Activated CD4-positive, alpha-beta memory T cell treated with anti-CD3 and anti-CD28 coated beads for 36 hours (primary cell): Measurements from ENCODE around the gene LRRC23. TPM values are rescaled to one million over a fixed set of nuclear protein-coding genes. Genes with fewer than 3 reads are reported as not detected.

Source experiments
- CTCF ChIA-PET: fragments of 350-600 bp; sonication (Branson Sonifier 250); formaldehyde crosslinking; loops from one replicate; lab custom pipeline; 2021; ENCODE audit warnings: antibody characterized with exemption, inconsistent platforms; lab: Charles Lee
- POLR2A ChIA-PET: fragments of 350-600 bp; sonication (Branson Sonifier 250); formaldehyde crosslinking; loops from one replicate; lab custom pipeline; 2021; ENCODE audit warnings: antibody characterized with exemption; lab: Charles Lee
- DNase-seq: peaks from one replicate; pipeline ENCODE4 v3.0.0-alpha.2; 2020
- H3K27ac Mint-ChIP-seq: one replicate; pipeline ENCODE4 v1.8.0; 2021; ENCODE audit warnings: mixed read lengths
- H3K27me3 Mint-ChIP-seq: one replicate; pipeline ENCODE4 v1.8.0; 2021; ENCODE audit warnings: mixed read lengths
- H3K36me3 Mint-ChIP-seq: one replicate; pipeline ENCODE4 v1.8.0; 2021; ENCODE audit warnings: mixed read lengths
- H3K4me1 Mint-ChIP-seq: one replicate; pipeline ENCODE4 v1.8.0; 2021; ENCODE audit warnings: low read depth, mixed read lengths
- H3K4me3 Mint-ChIP-seq: one replicate; pipeline ENCODE4 v1.8.0; 2021; ENCODE audit warnings: mild to moderate bottlenecking, mixed read lengths
- H3K9me3 Mint-ChIP-seq: one replicate; pipeline ENCODE4 v1.8.0; 2021; ENCODE audit warnings: mixed read lengths
- intact Hi-C: fragments of 100-400 bp; cut with micrococcal nuclease; formaldehyde crosslinking; loops from one replicate; pipeline ENCODE4 v1.15.1; 2023
- total RNA-seq, 2 experiments: library from RNA; stranded (reverse); gene quantifications; one replicate each; pipeline ENCODE4 v1.2.3, GENCODE V29; 2021

The LRRC23 gene
- total RNA-seq, 2 experiments from 2014 or later: 6.8 to 7.8 TPM

DNA sequence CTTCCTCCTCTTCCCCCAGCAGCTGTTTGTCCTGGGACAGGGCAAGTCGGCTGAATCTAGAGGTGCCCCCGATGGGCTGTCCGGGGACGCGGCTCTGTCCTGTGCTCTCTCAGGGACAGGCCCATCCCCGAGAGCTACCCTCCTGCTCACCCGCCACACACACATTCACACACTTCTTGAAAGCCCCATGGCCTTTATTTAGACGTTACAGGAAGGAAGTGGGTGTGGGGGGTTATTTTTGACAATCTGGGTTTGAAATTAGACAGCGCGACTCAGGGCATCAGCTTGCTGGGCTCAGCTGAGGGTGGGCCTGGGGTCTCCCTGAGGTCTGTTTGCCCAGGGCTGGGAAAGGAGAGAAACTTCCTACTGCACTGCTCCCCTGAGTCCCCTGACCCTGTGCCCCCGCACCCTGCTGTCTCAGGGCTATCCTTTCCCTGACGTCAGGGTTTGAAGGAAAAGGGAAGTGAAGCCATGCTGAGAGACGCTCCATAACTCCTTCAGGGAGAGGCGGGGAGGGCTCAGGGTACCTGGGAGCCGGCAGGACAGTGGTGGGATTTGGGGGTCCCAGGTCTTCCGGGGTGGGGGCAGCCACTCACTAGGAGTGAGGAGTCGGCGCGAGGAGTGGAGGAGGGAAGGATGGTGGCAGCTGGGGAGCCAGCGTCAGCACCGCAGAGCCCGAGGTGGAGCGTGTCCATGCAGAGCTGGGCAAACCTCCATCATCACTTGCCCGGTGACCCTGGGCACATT, 54.6 kb downstream of the LRRC23 start:
- Mint-ChIP-seq H3K9me3 (no peaks in the 10 kb centered on the region), H3K4me3 (peak overlapping the region; percentile 98), H3K27me3 (no peaks in the 10 kb centered on the region), H3K4me1 (peaks cover 88% of the 10 kb centered on the region), H3K36me3 (peaks cover 68% of the 10 kb centered on the region), H3K27ac (peak overlapping the region; percentile 97)
- ChIA-PET POLR2A (interaction anchor here (0.6 to 13.2 kb wide), 10 partner anchors 9 to 170 kb away, joined by 3 to 507 read pairs (median 4); partner anchors contain the start of genes C12orf57, CD4, EMG1 and PHB2), CTCF (interaction anchor here (1.2 to 13.5 kb wide), 7 partner anchors 9 to 149 kb away, joined by 3 to 586 read pairs (median 6); partner anchors contain the start of genes C12orf57, PTPN6 and RNU7-1)
- DNase-seq: peak; percentile 84
- intact Hi-C loops: no loop called here

DNA sequence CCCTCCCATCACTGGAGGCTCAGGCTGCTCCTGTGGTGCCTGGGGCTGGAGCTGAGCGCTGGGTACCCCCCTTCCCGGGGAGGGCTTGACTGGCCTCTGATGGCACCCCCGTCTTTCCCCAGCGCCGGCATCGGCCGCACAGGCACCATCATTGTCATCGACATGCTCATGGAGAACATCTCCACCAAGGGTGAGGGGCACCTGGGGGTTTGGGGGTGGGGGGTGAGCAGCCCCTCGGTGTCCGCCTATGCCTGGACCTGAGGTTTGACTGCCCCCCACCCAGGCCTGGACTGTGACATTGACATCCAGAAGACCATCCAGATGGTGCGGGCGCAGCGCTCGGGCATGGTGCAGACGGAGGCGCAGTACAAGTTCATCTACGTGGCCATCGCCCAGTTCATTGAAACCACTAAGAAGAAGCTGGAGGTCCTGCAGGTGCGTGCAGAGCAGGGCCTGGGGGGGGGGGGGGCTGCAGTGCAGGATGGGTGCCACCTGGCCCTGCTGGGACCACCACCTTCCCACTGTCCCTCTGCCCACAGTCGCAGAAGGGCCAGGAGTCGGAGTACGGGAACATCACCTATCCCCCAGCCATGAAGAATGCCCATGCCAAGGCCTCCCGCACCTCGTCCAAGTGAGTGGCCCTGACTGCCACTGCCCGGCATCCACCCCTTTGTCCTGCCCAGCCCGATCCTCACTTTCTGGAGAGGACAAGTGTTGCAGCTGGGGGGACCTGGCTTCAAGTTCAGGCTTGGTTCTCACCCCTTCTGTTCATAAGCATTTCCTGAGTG, 55.4 kb downstream of the LRRC23 start:
- Mint-ChIP-seq H3K4me1 (peaks cover 87% of the 10 kb centered on the region), H3K36me3 (peaks cover 60% of the 10 kb centered on the region), H3K9me3 (no peaks in the 10 kb centered on the region), H3K27ac (peak overlapping the region; percentile 97), H3K27me3 (no peaks in the 10 kb centered on the region), H3K4me3 (peak overlapping the region; percentile 98)
- no peak for DNase-seq
- ChIA-PET CTCF (interaction anchor here (1.8 to 13.5 kb wide), 7 partner anchors 10 to 148 kb away, joined by 6 to 586 read pairs (median 8); partner anchors contain the start of genes C12orf57, PTPN6 and RNU7-1), POLR2A (interaction anchor here (0.9 to 13.2 kb wide), 8 partner anchors 9 to 148 kb away, joined by 3 to 507 read pairs (median 7); partner anchors contain the start of genes C12orf57, EMG1, PHB2 and PTPN6)
- intact Hi-C loops: loop anchor here (2.0 to 5.0 kb wide), 5 partner anchors 35 to 1123 kb away; partner anchors contain the start of genes C1RL, ENO2, NECAP1 and SPSB2

DNA sequence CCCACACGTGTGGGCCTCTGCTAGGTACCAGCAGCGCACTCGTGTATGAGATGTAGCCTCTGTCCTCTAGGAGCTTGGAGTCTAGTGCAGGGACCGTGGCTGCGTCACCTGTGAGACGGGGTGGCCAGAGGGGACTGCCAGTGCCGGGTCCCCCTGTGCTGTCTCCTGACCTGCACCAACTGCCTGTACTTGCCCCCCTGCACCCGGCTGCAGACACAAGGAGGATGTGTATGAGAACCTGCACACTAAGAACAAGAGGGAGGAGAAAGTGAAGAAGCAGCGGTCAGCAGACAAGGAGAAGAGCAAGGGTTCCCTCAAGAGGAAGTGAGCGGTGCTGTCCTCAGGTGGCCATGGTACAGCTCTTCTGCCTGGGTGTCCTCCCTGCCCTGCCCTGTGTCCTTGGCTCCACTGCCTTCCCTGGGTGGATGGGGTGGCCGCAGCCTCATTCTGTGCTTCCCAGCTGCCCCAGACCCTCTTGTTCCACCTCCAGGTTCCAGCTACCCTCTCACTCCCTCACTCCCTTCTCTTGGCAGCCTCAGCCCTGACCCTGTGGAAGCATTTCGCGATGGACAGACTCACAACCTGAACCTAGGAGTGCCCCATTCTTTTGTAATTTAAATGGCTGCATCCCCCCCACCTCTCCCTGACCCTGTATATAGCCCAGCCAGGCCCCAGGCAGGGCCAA, 56.1 kb downstream of the LRRC23 start:
- H3K27ac Mint-ChIP-seq: peak overlapping the region; percentile 97
- H3K4me1 Mint-ChIP-seq: peaks cover 87% of the 10 kb centered on the region
- peaks cover 61% of the 10 kb centered on the region for H3K36me3 Mint-ChIP-seq
- ChIA-PET POLR2A (interaction anchor here (1.4 to 13.2 kb wide), 9 partner anchors 9 to 147 kb away, joined by 3 to 507 read pairs (median 6); partner anchors contain the start of genes ATN1, C12orf57, EMG1 and PHB2), CTCF (interaction anchor here (1.0 to 13.5 kb wide), 10 partner anchors 9 to 108 kb away, joined by 3 to 586 read pairs (median 7); partner anchors contain the start of genes C12orf57, LPCAT3, PTPN6 and RNU7-1)
- H3K27me3 Mint-ChIP-seq: no peaks in the 10 kb centered on the region
- H3K4me3 Mint-ChIP-seq: peak overlapping the region; percentile 75
- peak; percentile 74 for DNase-seq
- intact Hi-C loops: loop anchor here (1.0 to 5.0 kb wide), 7 partner anchors 7 to 1122 kb away; partner anchors contain the start of genes C12orf57, C1RL, ENO2 and NECAP1
- H3K9me3 Mint-ChIP-seq: no peaks in the 10 kb centered on the region

DNA sequence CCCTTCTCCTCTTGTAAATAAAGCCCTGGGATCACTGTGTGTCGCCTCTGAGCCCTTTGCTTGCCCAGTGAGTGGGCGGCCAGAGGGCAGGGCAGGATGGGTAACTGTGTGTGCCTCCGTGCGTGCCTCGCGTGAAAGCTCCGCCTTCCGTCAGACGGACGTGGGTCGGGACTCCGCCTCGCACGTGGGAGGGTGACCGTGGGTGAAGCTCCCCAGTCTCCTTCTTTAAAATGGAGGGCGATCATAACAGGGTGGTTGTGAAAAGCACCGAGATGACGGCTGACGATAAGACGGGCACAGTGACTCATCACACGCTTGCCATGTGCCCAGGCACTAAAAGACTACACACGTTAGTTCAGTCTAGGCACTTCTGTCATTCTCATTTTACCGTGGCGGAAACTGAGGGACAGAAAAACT, 56.7 kb downstream of the LRRC23 start:
- no peaks in the 10 kb centered on the region for H3K9me3 Mint-ChIP-seq
- ChIA-PET CTCF (interaction anchor here (1.0 to 13.5 kb wide), 11 partner anchors 8 to 108 kb away, joined by 3 to 586 read pairs (median 7); partner anchors contain the start of genes C12orf57, LPCAT3, PTPN6 and RNU7-1), POLR2A (interaction anchor here (1.4 to 13.2 kb wide), 9 partner anchors 8 to 147 kb away, joined by 3 to 507 read pairs (median 6); partner anchors contain the start of genes ATN1, C12orf57, EMG1 and PHB2)
- peak overlapping the region; percentile 97 for H3K27ac Mint-ChIP-seq
- intact Hi-C loops: loop anchor here (1.0 to 5.0 kb wide), 7 partner anchors 8 to 1122 kb away; partner anchors contain the start of genes C12orf57, C1RL, ENO2 and NECAP1
- H3K4me3 Mint-ChIP-seq: peak overlapping the region; percentile 75
- peaks cover 85% of the 10 kb centered on the region for H3K4me1 Mint-ChIP-seq
- peak; percentile 97 for DNase-seq
- no peaks in the 10 kb centered on the region for H3K27me3 Mint-ChIP-seq
- H3K36me3 Mint-ChIP-seq: peaks cover 60% of the 10 kb centered on the region

DNA sequence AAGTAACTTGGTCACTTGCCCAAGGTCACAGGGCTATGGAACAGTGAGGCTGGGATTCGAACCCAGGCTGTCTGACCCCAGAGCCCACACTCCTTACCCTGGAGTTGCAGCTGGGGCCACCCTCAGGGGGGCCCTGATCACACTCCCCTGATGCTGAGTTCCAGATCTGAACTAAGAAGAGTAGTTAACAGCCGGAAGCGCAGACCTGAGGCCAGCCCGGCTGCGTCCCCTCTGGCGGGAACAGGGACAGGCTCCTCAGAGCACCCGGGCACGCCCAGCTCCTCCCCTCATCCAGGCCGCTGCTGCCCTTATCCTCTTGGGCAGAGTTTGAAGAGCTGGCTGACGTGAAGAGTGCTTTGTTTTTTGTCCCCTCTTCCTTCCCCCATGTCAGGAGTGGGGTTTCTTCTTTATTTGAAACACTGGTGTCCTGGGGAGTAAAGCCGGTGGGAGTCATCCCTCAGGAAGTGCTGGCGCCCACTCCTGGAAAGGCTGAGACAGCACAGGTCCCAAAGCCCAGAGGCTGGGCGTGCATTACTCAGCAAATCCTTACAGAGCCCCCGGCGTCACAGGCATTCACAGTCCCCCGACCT, 57.2 kb downstream of the LRRC23 start:
- ChIA-PET POLR2A (interaction anchor here (1.4 to 13.2 kb wide), 9 partner anchors 8 to 146 kb away, joined by 3 to 507 read pairs (median 6); partner anchors contain the start of genes ATN1, C12orf57, EMG1 and PHB2), CTCF (interaction anchor here (1.0 to 13.5 kb wide), 11 partner anchors 8 to 109 kb away, joined by 3 to 586 read pairs (median 7); partner anchors contain the start of genes C12orf57, LPCAT3, PTPN6 and RNU7-1)
- Mint-ChIP-seq H3K27me3 (no peaks in the 10 kb centered on the region), H3K36me3 (peaks cover 57% of the 10 kb centered on the region), H3K9me3 (no peaks in the 10 kb centered on the region), H3K4me3 (peak overlapping the region; percentile 75), H3K4me1 (peaks cover 82% of the 10 kb centered on the region), H3K27ac (peak overlapping the region; percentile 97)
- peak; percentile 80 for DNase-seq
- intact Hi-C loops: loop anchor here (1.0 to 5.0 kb wide), 7 partner anchors 8 to 1121 kb away; partner anchors contain the start of genes C12orf57, C1RL, ENO2 and NECAP1

DNA sequence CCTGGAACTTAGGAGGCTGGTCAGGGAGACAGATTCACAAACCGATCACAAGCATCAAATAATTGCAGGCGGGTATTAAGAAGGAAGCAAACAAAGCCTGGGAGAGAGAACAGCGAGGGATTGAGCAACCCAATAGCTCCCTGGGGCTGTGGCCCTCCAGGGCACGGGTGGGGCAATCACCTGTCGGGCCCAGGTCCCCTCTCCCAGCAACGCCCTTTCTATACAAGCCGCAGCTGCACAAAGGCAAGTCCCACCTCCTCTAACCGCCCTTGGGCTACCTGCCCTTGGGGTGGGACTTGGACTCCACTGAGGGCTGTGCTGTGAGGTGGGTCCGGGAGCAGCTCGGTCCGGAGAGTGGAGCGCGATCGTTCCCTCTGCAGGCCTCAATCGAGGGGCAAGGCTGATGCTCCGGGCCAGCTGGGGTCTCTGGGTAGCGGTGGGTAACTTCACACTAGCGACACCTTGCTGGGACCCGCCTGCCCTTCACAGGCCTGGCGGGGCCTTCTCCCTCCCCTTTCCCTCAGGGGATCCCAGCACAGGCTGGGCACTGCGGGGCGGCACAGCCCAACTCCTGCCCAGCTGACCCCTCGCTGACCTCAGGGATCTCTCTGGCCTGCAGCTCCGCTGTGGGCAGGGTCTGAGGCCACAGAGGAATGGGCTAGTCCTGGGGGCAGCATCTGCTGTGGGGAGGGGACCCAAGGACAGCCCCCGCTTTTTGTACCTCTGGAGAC, 57.8 kb downstream of the LRRC23 start:
- no peaks in the 10 kb centered on the region for H3K27me3 Mint-ChIP-seq
- H3K4me1 Mint-ChIP-seq: peaks cover 79% of the 10 kb centered on the region
- DNase-seq: no peak
- intact Hi-C loops: loop anchor here (5.0 kb wide), 1 partner anchor 145 kb away; the partner anchor contains the start of gene C1RL
- no peaks in the 10 kb centered on the region for H3K9me3 Mint-ChIP-seq
- peaks cover 55% of the 10 kb centered on the region for H3K36me3 Mint-ChIP-seq
- ChIA-PET CTCF (interaction anchor here (1.6 to 13.5 kb wide), 9 partner anchors 13 to 110 kb away, joined by 4 to 586 read pairs (median 8); partner anchors contain the start of genes C12orf57, LPCAT3, PTPN6 and RNU7-1), POLR2A (interaction anchor here (0.5 to 13.2 kb wide), 9 partner anchors 7 to 218 kb away, joined by 3 to 507 read pairs (median 6); partner anchors contain the start of genes ATN1, C12orf57, EMG1 and PHB2)
- peak overlapping the region; percentile 75 for H3K4me3 Mint-ChIP-seq
- H3K27ac Mint-ChIP-seq: peak overlapping the region; percentile 97

DNA sequence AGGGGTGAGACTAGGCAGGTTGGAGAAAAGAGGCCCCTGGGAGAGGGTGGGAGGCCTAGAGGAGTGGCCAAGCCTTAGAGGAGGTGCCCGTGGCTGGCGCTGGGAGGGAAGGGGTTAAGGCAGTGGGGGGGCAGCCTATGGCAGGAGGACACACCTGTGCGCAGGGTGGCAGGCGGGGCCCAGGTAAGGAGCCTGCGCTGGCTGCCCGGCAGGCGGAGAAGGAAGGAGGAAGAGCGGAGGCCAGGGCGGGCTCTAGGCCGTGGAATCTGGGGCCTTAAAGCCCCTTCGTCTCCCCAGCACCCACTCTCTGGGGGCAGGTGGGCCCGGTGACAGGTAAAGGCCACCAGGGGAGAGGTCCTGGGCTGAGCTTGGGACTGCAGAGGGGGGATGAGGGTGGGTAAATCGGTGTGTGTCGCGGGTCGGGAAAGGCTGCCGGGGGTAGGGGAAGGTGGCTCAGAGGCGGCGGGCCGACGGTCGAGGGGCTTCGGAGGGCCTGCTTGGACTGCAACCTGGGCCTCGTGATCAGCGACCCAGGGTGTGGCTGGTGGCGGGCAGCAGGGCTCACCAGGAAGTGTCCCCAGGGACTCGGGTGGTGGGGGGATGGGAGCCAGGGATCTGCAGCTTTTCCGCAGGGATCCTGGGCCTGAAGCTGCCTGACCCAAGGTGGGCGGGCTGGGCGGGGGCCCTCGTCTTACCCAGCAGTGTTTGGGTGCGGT, 58.6 kb downstream of the LRRC23 start:
- Mint-ChIP-seq H3K36me3 (peaks cover 54% of the 10 kb centered on the region), H3K4me1 (peaks cover 79% of the 10 kb centered on the region), H3K4me3 (no peak overlapping the region), H3K27ac (peak overlapping the region; percentile 97), H3K9me3 (no peaks in the 10 kb centered on the region), H3K27me3 (no peaks in the 10 kb centered on the region)
- ChIA-PET POLR2A (interaction anchor here (1.5 to 13.2 kb wide), 2 partner anchors 15 to 145 kb away, joined by 3 to 507 read pairs; partner anchors contain the start of genes C12orf57, PTPN6 and RNU7-1), CTCF (interaction anchor here (2.1 to 13.5 kb wide), 5 partner anchors 13 to 150 kb away, joined by 8 to 586 read pairs (median 17); partner anchors contain the start of genes C12orf57, PTPN6, RNU7-1 and SPSB2)
- no peak for DNase-seq
- intact Hi-C loops: loop anchor here (5.0 kb wide), 1 partner anchor 144 kb away; the partner anchor contains the start of gene C1RL
